OCI-LY1 (cell line): ENCODE data around the gene GAMT.

Source experiments
- H2AFZ ChIP-seq: fragments of 200-600 bp; sonication (generic), shearing (Covaris generic); 2 replicates; pipeline ENCODE4 v1.6.0; 2014; ENCODE audit warnings: antibody characterized with exemption, mild to moderate bottlenecking, low read length
- H3F3A ChIP-seq: fragments of 200-600 bp; sonication (generic), shearing (Covaris generic); 2 replicates; pipeline ENCODE4 v1.6.0; 2014; ENCODE audit warnings: mild to moderate bottlenecking, antibody characterized with exemption, low read length, moderate library complexity; ENCODE audit not compliant: insufficient read depth
- H3K27ac ChIP-seq: fragments of 200-600 bp; sonication (generic); 2 replicates; pipeline ENCODE4 v1.5.1; 2014; ENCODE audit warnings: low read length, mixed run types, mild to moderate bottlenecking, low read depth; ENCODE audit not compliant: poor library complexity, severe bottlenecking
- H3K27me3 ChIP-seq: fragments of 200-600 bp; sonication (generic); 2 replicates; pipeline ENCODE4 v1.6.0; 2014; ENCODE audit warnings: antibody characterized with exemption, mild to moderate bottlenecking, low read length, moderate library complexity; ENCODE audit not compliant: insufficient read depth
- H3K36me3 ChIP-seq: fragments of 200-600 bp; sonication (generic); 2 replicates; pipeline ENCODE4 v1.6.1; 2014; ENCODE audit warnings: mild to moderate bottlenecking, antibody characterized with exemption, low read length, moderate library complexity, mixed read lengths; ENCODE audit not compliant: insufficient read depth
- H3K4me1 ChIP-seq: fragments of 200-600 bp; sonication (generic); 2 replicates; pipeline ENCODE4 v1.5.1; 2014; ENCODE audit warnings: mild to moderate bottlenecking, low read length, moderate library complexity; ENCODE audit not compliant: insufficient read depth, severe bottlenecking
- H3K4me2 ChIP-seq: fragments of 200-600 bp; sonication (generic), shearing (Covaris generic); 2 replicates; pipeline ENCODE4 v1.6.1; 2014; ENCODE audit warnings: low read length
- H3K4me3 ChIP-seq: fragments of 200-600 bp; sonication (generic); 2 replicates; pipeline ENCODE4 v1.5.1; 2014; ENCODE audit warnings: low read length, low read depth, mild to moderate bottlenecking, mixed read lengths; ENCODE audit not compliant: poor library complexity, severe bottlenecking
- H3K79me2 ChIP-seq: fragments of 200-600 bp; shearing (Covaris generic); 2 replicates; pipeline ENCODE4 v1.6.1; 2016; ENCODE audit warnings: mixed run types, low read length, mixed read lengths; ENCODE audit not compliant: insufficient read depth
- H3K9ac ChIP-seq: fragments of 200-600 bp; sonication (generic), shearing (Covaris generic); 2 replicates; pipeline ENCODE4 v1.6.1; 2014; ENCODE audit warnings: mild to moderate bottlenecking, low read length, mixed read lengths
- H3K9me2 ChIP-seq: fragments of 200-600 bp; sonication (generic), shearing (Covaris generic); 2 replicates; pipeline ENCODE4 v1.6.1; 2014; ENCODE audit warnings: low read depth, mild to moderate bottlenecking, low read length, mixed read lengths
- H3K9me3 ChIP-seq: fragments of 200-600 bp; shearing (Covaris generic); 2 replicates; pipeline ENCODE4 v1.6.1; 2014; ENCODE audit warnings: low read length, mixed read lengths
- H4K20me1 ChIP-seq: fragments of 200-600 bp; sonication (generic), shearing (Covaris generic); 2 replicates; pipeline ENCODE4 v1.6.0; 2016; ENCODE audit warnings: mild to moderate bottlenecking, low read length; ENCODE audit not compliant: insufficient read depth
- CTCF ChIP-seq: fragments of 200-600 bp; sonication (generic), shearing (Covaris generic); IDR thresholded peaks from 2 replicates; pipeline ENCODE4 v1.5.1; 2017; ENCODE audit warnings: mild to moderate bottlenecking, antibody characterized with exemption, low read length, moderate library complexity, mixed read lengths
- EZH2 ChIP-seq: fragments of 200-600 bp; sonication (generic), shearing (Covaris generic); IDR thresholded peaks from 2 replicates; pipeline ENCODE4 v1.8.0; 2017; ENCODE audit warnings: borderline replicate concordance, mixed run types, mild to moderate bottlenecking, antibody characterized with exemption, low read length, moderate library complexity, mixed read lengths

Gene GAMT

GRCh38 chr19:1373534-1374249 is 27.6 kb downstream of the GAMT start:
- no peaks in the 10 kb centered on the region for H3K79me2 ChIP-seq
- H2AFZ ChIP-seq, result no peak overlapping the region
- no peaks in the 10 kb centered on the region; the same call in 1 of the 2 replicates for H3F3A ChIP-seq
- H3K4me1 ChIP-seq, result peaks cover 10% of the 10 kb centered on the region
- TF ChIP-seq EZH2 (no peak), CTCF (no peak)
- H3K9me2 ChIP-seq, result no peaks in the 10 kb centered on the region
- H3K27ac ChIP-seq, result no peak overlapping the region
- peaks cover 70% of the 10 kb centered on the region for H3K36me3 ChIP-seq
- H4K20me1 ChIP-seq, result no peaks in the 10 kb centered on the region
- H3K9ac ChIP-seq, result no peak overlapping the region
- H3K27me3 ChIP-seq, result no peaks in the 10 kb centered on the region
- H3K4me2 ChIP-seq, result no peak overlapping the region
- H3K4me3 ChIP-seq, result no peak overlapping the region
- H3K9me3 ChIP-seq, result no peaks in the 10 kb centered on the region

DNA sequence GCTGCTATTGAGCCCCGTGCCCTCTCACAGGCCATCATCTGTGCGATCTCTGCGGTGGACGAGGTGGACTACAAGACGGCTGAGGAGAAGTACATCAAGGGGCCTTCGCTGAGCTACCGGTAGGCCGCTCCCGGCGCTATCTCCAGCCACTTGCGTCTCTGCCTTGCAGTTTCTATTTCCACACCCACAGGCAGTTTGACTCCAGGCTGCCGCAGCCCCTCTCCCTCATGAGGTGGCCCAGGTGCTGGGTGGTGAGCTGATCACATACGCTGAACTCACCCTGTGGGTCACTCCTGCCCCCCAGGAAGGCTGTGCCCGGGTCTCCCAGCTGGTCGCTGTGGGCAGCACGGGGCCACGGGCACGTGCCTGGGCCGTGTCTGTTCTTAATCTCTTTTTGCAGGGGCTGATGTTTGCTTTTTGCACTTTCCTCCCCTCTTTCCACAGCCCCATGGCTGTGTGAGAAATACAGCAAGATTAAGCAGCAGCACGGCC is 28.3 kb downstream of the GAMT start:
- Histone ChIP-seq H3K9ac (no peak overlapping the region), H3K4me3 (no peak overlapping the region), H3K27ac (no peak overlapping the region), H3K4me2 (no peak overlapping the region), H4K20me1 (no peaks in the 10 kb centered on the region), H3K36me3 (peaks cover 70% of the 10 kb centered on the region), H3K4me1 (peaks cover 10% of the 10 kb centered on the region), H3K9me2 (no peaks in the 10 kb centered on the region), H3F3A (no peaks in the 10 kb centered on the region; the same call in 1 of the 2 replicates), H3K9me3 (no peaks in the 10 kb centered on the region), H3K79me2 (no peaks in the 10 kb centered on the region), H2AFZ (no peak overlapping the region), H3K27me3 (no peaks in the 10 kb centered on the region)
- TF ChIP-seq EZH2, result no peak
- TF ChIP-seq CTCF, result no peak

DNA sequence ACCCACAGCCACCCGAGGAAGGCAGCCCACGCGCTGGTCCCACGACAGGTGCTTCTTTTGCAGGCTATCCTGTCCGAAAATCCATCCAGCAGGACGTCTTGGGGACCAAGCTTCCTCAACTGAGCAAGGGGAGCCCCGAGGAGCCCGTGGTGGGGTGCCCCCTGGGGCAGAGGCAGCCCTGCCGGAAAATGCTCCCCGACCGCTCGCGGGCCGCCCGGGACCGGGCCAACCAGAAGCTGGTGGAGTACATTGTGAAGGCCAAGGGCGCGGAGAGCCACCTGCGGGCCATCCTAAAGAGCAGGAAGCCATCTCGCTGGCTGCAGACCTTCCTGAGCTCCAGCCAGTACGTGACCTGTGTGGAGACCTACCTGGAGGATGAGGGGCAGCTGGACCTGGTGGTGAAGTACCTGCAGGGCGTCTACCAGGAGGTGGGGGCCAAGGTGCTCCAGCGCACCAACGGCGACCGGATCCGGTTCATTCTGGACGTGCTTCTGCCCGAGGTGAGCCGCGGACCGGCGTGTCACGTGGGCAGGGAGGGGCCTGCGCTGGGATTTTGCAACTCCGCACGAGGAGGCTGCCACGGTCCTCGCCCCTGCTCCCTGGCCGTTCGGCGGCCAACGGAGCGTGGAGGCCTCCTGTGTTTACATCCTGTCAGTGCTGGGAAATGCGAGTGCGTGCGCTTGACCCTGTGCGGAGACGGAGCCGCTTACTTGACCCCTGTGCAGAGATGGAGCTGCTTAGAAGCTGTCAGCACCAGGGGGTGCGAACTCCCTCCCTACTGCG is 30.6 kb downstream of the GAMT start:
- Histone ChIP-seq H3K4me1 (peaks cover 10% of the 10 kb centered on the region), H3K36me3 (peaks cover 76% of the 10 kb centered on the region), H3K9me2 (no peaks in the 10 kb centered on the region), H3K27ac (peak overlapping the region; percentile 5), H3K4me2 (no peak overlapping the region), H4K20me1 (no peaks in the 10 kb centered on the region), H2AFZ (no peak overlapping the region), H3K4me3 (no peak overlapping the region), H3K9ac (no peak overlapping the region), H3K9me3 (no peaks in the 10 kb centered on the region), H3K27me3 (no peaks in the 10 kb centered on the region), H3F3A (no peaks in the 10 kb centered on the region; the same call in 1 of the 2 replicates), H3K79me2 (no peaks in the 10 kb centered on the region)
- no peak for TF ChIP-seq EZH2
- no peak for TF ChIP-seq CTCF
